Breast epithelium (tissue), 4 donors: ENCODE data around the gene ZBTB49. TPM values are rescaled to one million over a fixed set of nuclear protein-coding genes. Genes with fewer than 3 reads are reported as not detected.

Source experiments
- DNase-seq, 2 donors: peaks; one replicate each; pipeline ENCODE4 v3.0.0-alpha.2; 2019; ENCODE audit warnings: low spot score in 2 of 2
- H3K27ac ChIP-seq, 2 donors: fragments of 200-600 bp; sonication (generic) in 1 of 2; one replicate each; pipeline ENCODE4 v1.5.1; 2016 to 2019; ENCODE audit warnings: mild to moderate bottlenecking in 1 of 2
- H3K27me3 ChIP-seq, 2 donors: fragments of 200-600 bp; sonication (generic) in 1 of 2; one replicate each; pipeline versions ENCODE4 v1.5.1 to v1.6.0; 2017 to 2019; ENCODE audit warnings: control low read depth in 1 of 2, mild to moderate bottlenecking in 1 of 2
- H3K36me3 ChIP-seq: fragments of 200-600 bp; one replicate; pipeline ENCODE4 v1.5.1; 2019
- H3K4me1 ChIP-seq, 2 donors: fragments of 200-600 bp; sonication (generic); one replicate each; pipeline ENCODE4 v1.5.1; 2016 to 2019; ENCODE audit warnings: control low read depth in 1 of 2
- H3K4me3 ChIP-seq, 3 donors: fragments of 200-600 bp; sonication (generic); 1 replicate in 2 of 3; 2 replicates in 1 of 3; pipeline ENCODE4 v1.5.1; 2016 to 2019; ENCODE audit warnings: mild to moderate bottlenecking in 3 of 3, moderate library complexity in 2 of 3
- H3K9me3 ChIP-seq, 2 donors: fragments of 200-600 bp; sonication (generic) in 1 of 2; one replicate each; pipeline ENCODE4 v1.5.1; 2016 to 2019; ENCODE audit warnings: control low read depth in 1 of 2
- CTCF ChIP-seq, 3 donors: fragments of 450-650 bp; IDR thresholded peaks; one replicate each; pipeline ENCODE4 v1.5.1; 2016 to 2017; ENCODE audit warnings: antibody characterized with exemption in 3 of 3, mild to moderate bottlenecking in 3 of 3, moderate library complexity in 3 of 3
- POLR2A ChIP-seq: fragments of 450-650 bp; IDR thresholded peaks from one replicate; pipeline ENCODE4 v1.6.1; 2016; ENCODE audit warnings: antibody characterized with exemption, mild to moderate bottlenecking, moderate library complexity
- POLR2AphosphoS5 ChIP-seq, 3 donors: sonication (generic); formaldehyde crosslinking; IDR thresholded peaks; one replicate each; pipeline ENCODE4 v1.6.1; 2017; ENCODE audit warnings: antibody characterized with exemption in 3 of 3
- intact Hi-C: fragments of 100-400 bp; cut with DNase I; formaldehyde crosslinking; loops from one replicate; pipeline ENCODE4 v1.15.1; 2023; ENCODE audit warnings: low total_unique reads
- total RNA-seq, 3 donors: library from RNA; depleted of rRNA; stranded (reverse); fragments of >200 nt; gene quantifications; one replicate each; pipeline ENCODE4 v1.1.0, GENCODE V29; 2016

The ZBTB49 gene
- total RNA-seq, 3 donors from 2014 or later, result 2.1 to 9.4 (median 3.9) TPM

- Histone ChIP-seq H3K9me3 (no peaks in the 10 kb centered on the region), H3K36me3 (no peaks in the 10 kb centered on the region), H3K4me1 (no peaks in the 10 kb centered on the region), H3K27ac (no peak overlapping the region), H3K4me3 (no peak overlapping the region), H3K27me3 (no peaks in the 10 kb centered on the region)
- intact Hi-C loops, result no loop called here
- DNase-seq, result no peak
- TF ChIP-seq POLR2AphosphoS5 (IDR thresholded peaks at IDR 0.05), result no peak
- no peak for TF ChIP-seq CTCF (IDR thresholded peaks at IDR 0.05)
- no peak for TF ChIP-seq POLR2A
Observed at GRCh38 chr4:4317496-4318232, 27.6 kb downstream of the ZBTB49 start.

- no peaks in the 10 kb centered on the region for H3K36me3 ChIP-seq
- H3K27me3 ChIP-seq, result no peaks in the 10 kb centered on the region
- TF ChIP-seq POLR2A (no peak), CTCF (IDR thresholded peaks at IDR 0.05) (no peak), POLR2AphosphoS5 (IDR thresholded peaks at IDR 0.05) (no peak)
- no peak overlapping the region for H3K4me3 ChIP-seq
- H3K4me1 ChIP-seq, result no peaks in the 10 kb centered on the region
- intact Hi-C loops, result no loop called here
- no peaks in the 10 kb centered on the region for H3K9me3 ChIP-seq
- no peak for DNase-seq
- no peak overlapping the region for H3K27ac ChIP-seq
Observed at GRCh38 chr4:4320528-4320927, 30.5 kb downstream of the ZBTB49 start.

GRCh38 chr4:4320951-4321714, 31.1 kb downstream of the ZBTB49 start:
- DNase-seq, result no peak
- intact Hi-C loops, result no loop called here

GRCh38 chr4:4321951-4322688, 32.1 kb downstream of the ZBTB49 start:
- TF ChIP-seq CTCF (IDR thresholded peaks at IDR 0.05) (no peak), POLR2AphosphoS5 (IDR thresholded peaks at IDR 0.05) (no peak), POLR2A (no peak)
- H3K9me3 ChIP-seq, result no peaks in the 10 kb centered on the region
- H3K4me1 ChIP-seq, result no peaks in the 10 kb centered on the region
- no peak overlapping the region for H3K27ac ChIP-seq
- DNase-seq, result no peak
- intact Hi-C loops, result no loop called here
- H3K36me3 ChIP-seq, result no peaks in the 10 kb centered on the region
- no peak overlapping the region for H3K4me3 ChIP-seq
- H3K27me3 ChIP-seq, result no peaks in the 10 kb centered on the region

More at GRCh38 chr4:4320951-4321714, 31.1 kb downstream of the ZBTB49 start:
- Histone ChIP-seq H3K36me3 (no peaks in the 10 kb centered on the region), H3K9me3 (no peaks in the 10 kb centered on the region), H3K27ac (no peak overlapping the region), H3K27me3 (no peaks in the 10 kb centered on the region), H3K4me3 (no peak overlapping the region), H3K4me1 (no peaks in the 10 kb centered on the region)
- TF ChIP-seq POLR2A (no peak), CTCF (IDR thresholded peaks at IDR 0.05) (no peak), POLR2AphosphoS5 (IDR thresholded peaks at IDR 0.05) (no peak)
